K562 (cell line): ENCODE data around the gene FBXO46. TPM values are rescaled to one million over a fixed set of nuclear protein-coding genes. Genes with fewer than 3 reads are reported as not detected.

Experiments used
- ARID4B ChIP-seq: sonication (generic); formaldehyde crosslinking; IDR thresholded peaks from 2 replicates; pipeline ENCODE4 v1.8.0; 2022; ENCODE audit warnings: mild to moderate bottlenecking, missing genetic modification reagents
- CREM ChIP-seq: IDR thresholded peaks from 2 replicates; pipeline ENCODE4 v1.6.1; 2014; ENCODE audit warnings: antibody characterized with exemption, low read depth
- CSDE1 ChIP-seq, 2 experiments: fragments of 450-650 bp; IDR thresholded peaks; 2 replicates each; pipeline ENCODE4 v1.6.1; 2016; ENCODE audit warnings: mild to moderate bottlenecking in 1 of 2
- DEAF1 ChIP-seq: fragments of 450-650 bp; formaldehyde crosslinking; IDR thresholded peaks from 2 replicates; pipeline ENCODE4 v1.4.0; 2020; ENCODE audit warnings: mild to moderate bottlenecking, moderate library complexity
- DPF2 ChIP-seq: fragments of 450-650 bp; IDR thresholded peaks from 2 replicates; pipeline ENCODE4 v1.6.1; 2016
- E2F1 ChIP-seq: sonication (generic); formaldehyde crosslinking; IDR thresholded peaks from 2 replicates; pipeline ENCODE4 v1.8.1; 2023; ENCODE audit warnings: mild to moderate bottlenecking, missing genetic modification reagents, moderate library complexity
- FOXK1 ChIP-seq: sonication (generic); formaldehyde crosslinking; IDR thresholded peaks from 2 replicates; pipeline ENCODE4 v1.8.0; 2022; ENCODE audit warnings: missing genetic modification reagents, mild to moderate bottlenecking, borderline replicate concordance
- FOXP1 ChIP-seq: sonication (generic); formaldehyde crosslinking; IDR thresholded peaks from 2 replicates; pipeline ENCODE4 v1.8.0; 2022; ENCODE audit warnings: mild to moderate bottlenecking, missing genetic modification reagents
- HDGF ChIP-seq: fragments of 450-650 bp; IDR thresholded peaks from 2 replicates; pipeline ENCODE4 v1.6.1; 2016
- HMGN3 ChIP-seq: IDR thresholded peaks from 2 replicates; pipeline ENCODE4 v1.6.1; 2011; ENCODE audit warnings: borderline replicate concordance, low read depth, mild to moderate bottlenecking, mixed read lengths, low read length; ENCODE audit not compliant: insufficient read length; ENCODE audit errors: extremely low read depth
- IRF1 ChIP-seq: sonication (generic); formaldehyde crosslinking; IDR thresholded peaks from 2 replicates; pipeline ENCODE4 v1.8.0; 2022; ENCODE audit warnings: missing genetic modification reagents, mild to moderate bottlenecking, borderline replicate concordance
- KAT7 ChIP-seq: sonication (generic); formaldehyde crosslinking; IDR thresholded peaks from 2 replicates; pipeline ENCODE4 v1.8.0; 2022; ENCODE audit warnings: missing genetic modification reagents, mild to moderate bottlenecking, borderline replicate concordance
- LEF1 ChIP-seq: fragments of 450-650 bp; IDR thresholded peaks from 2 replicates; pipeline ENCODE4 v1.6.1; 2016; ENCODE audit warnings: mild to moderate bottlenecking
- NBN ChIP-seq: fragments of 450-650 bp; IDR thresholded peaks from 2 replicates; pipeline ENCODE4 v1.6.1; 2016; ENCODE audit warnings: low read depth, mild to moderate bottlenecking
- NFIX ChIP-seq: fragments of 250-450 bp; sonication (Bioruptor Pico); IDR thresholded peaks from 2 replicates; pipeline ENCODE4 v1.4.0; 2020; ENCODE audit warnings: low read depth, mild to moderate bottlenecking, moderate library complexity
- PTTG1 ChIP-seq: fragments of 450-650 bp; IDR thresholded peaks from 2 replicates; pipeline ENCODE4 v1.6.1; 2016; ENCODE audit warnings: low read depth, mild to moderate bottlenecking, missing genetic modification characterization, missing compliant biosample characterization
- RBFOX2 ChIP-seq: fragments of 200-400 bp; formaldehyde crosslinking; IDR thresholded peaks from 2 replicates; pipeline ENCODE4 v1.6.1; 2017; ENCODE audit warnings: low read depth, mild to moderate bottlenecking, low read length, moderate library complexity
- SNRNP70 ChIP-seq: fragments of 200-400 bp; formaldehyde crosslinking; optimal IDR thresholded peaks from 2 replicates; pipeline ENCODE3; 2017; ENCODE audit warnings: low read depth, low read length
- SRF ChIP-seq, 2 experiments: fragments of 250-450, 450-650 bp in 1 of 2; sonication (Bioruptor Pico) in 1 of 2; sonication (generic) in 1 of 2; formaldehyde crosslinking; IDR thresholded peaks; 2 replicates each; pipeline versions ENCODE4 v1.5.0 to v1.5.1; 2020 to 2022; ENCODE audit warnings: mild to moderate bottlenecking in 1 of 2, missing genetic modification reagents in 1 of 2
- ZBTB17 ChIP-seq: fragments of 450-650 bp; formaldehyde crosslinking; IDR thresholded peaks from 2 replicates; pipeline ENCODE4 v1.4.0; 2020; ENCODE audit warnings: mild to moderate bottlenecking
- ZNF24 ChIP-seq: fragments of 450-650 bp; IDR thresholded peaks from 2 replicates; pipeline ENCODE4 v1.6.1; 2016
- polyA plus RNA-seq, 8 experiments: library from polyadenylated mRNA; depleted of rRNA in 4 of 8; stranded (reverse) in 5 of 8; unstranded in 3 of 8; fragments of >200 nt; fragmentation: Nextera tagmentation in 2 of 8; fragmentation: Illumina TruSeq in 1 of 8; extraction: Ambion mirVana in 2 of 8; extraction: Trizol in 1 of 8; gene quantifications; 2 replicates each; pipeline versions ENCODE4 v1.2.1 to v1.2.3, GENCODE V29; 2011 to 2014; ENCODE audit warnings: inconsistent platforms in 1 of 8, missing spikeins in 1 of 8
- total RNA-seq, 7 experiments: library from RNA; depleted of rRNA in 6 of 7; stranded (reverse); fragments of >200 nt in 6 of 7; fragmentation: Illumina TruSeq in 2 of 7; extraction: Trizol in 2 of 7; gene quantifications; 2 replicates each; pipeline versions ENCODE4 v1.2.1 to v1.2.3, GENCODE V29; 2011 to 2021; ENCODE audit warnings: low replicate concordance in 1 of 7

Gene FBXO46
- total and polyA plus RNA-seq, 9 of the 15 experiments (the other 6 are each of a cell fraction or from before 2014, with no cell fraction given): 1.5 to 36.1 (median 7.3) TPM

- 0 out of 2 replicates have a peak, but pooled peaks have one; percentile 15 for TF ChIP-seq ZBTB17 (CRISPR knock-in tag)
- TF ChIP-seq PTTG1 (tag): no peak
- no peak for TF ChIP-seq SRF (CRISPR knock-in tag; IDR thresholded peaks at IDR 0.05)
- 0 out of 2 replicates have a peak, but pooled peaks have one; percentile 39 for TF ChIP-seq NBN
- TF ChIP-seq CREM: peak; percentile 59
- TF ChIP-seq ARID4B (CRISPR knock-in tag): peak; percentile 40; the same call in 1 of the 2 replicates
- no peak for TF ChIP-seq IRF1 (CRISPR knock-in tag)
- peak; percentile 70; the same call in 1 of the 2 replicates for TF ChIP-seq FOXK1 (CRISPR knock-in tag)
- TF ChIP-seq FOXP1: 0 out of 2 replicates have a peak, but pooled peaks have one; percentile 53
- no peak for TF ChIP-seq CSDE1 (IDR thresholded peaks at IDR 0.05)
- TF ChIP-seq DEAF1 (CRISPR knock-in tag): peak; percentile 19; the same call in 1 of the 2 replicates
- peak; percentile 76; the same call in 1 of the 2 replicates for TF ChIP-seq HDGF
- TF ChIP-seq RBFOX2: peak; percentile 66
- TF ChIP-seq ZNF24: peak; percentile 50; the same call in 1 of the 2 replicates
- TF ChIP-seq HMGN3: peak; percentile 88
- TF ChIP-seq KAT7 (CRISPR knock-in tag): 0 out of 2 replicates have a peak, but pooled peaks have one; percentile 20
- no peak for TF ChIP-seq NFIX
- TF ChIP-seq E2F1 (CRISPR knock-in tag): no peak
- TF ChIP-seq DPF2: peak; percentile 56
- 0 out of 2 replicates have a peak, but pooled peaks have one; percentile 20 for TF ChIP-seq LEF1
- no peak for TF ChIP-seq SNRNP70
Measured at GRCh38 chr19:45681391-45682015, 49.2 kb downstream of the FBXO46 start (continued).
